Midbrain (tissue), 1 donor: ENCODE measurements around the gene C1QL3.

Experiments used
- DNase-seq: peaks from one replicate; lab custom pipeline; 2025; lab: John Stamatoyannopoulos, UW

C1QL3 gene

DNA sequence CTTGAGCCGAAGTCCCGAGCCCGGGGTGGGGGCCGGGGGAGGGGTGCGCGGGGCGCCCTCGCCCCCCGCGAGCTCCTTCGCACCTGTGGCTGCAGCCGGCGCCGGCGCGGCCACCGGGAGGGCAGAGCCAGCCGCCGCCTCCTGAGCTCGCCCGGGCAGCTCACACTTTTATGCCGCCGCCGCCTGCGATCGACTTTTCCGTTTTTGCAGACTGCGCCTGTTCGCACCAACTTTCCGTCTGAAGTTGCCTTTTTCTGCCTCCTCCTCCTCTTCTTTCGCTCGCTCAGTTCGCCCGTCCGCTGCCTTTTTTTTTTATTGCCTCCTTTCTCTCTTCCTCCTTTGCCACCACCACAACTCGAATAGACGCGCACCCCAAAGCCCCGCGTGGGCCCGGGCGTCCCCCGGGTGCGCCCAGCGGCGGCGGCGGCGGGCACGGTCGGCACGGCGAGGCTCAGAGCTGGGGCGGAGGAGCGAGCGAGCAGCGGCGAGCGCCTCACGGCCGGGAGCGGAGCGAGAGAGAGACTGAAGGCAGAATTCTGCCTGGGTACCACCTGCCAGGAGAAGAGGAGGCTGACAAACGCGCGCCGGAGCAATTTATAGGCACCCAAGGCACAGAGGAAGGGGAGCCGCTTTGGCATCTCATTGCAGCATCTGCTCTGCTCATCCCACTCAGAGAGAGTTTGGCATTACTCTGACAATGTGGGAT, at the start of gene C1QL3:
C1QL3 (minus strand) TSS at position 569 of the 706 bp plus-strand sequence. CDS start 814 bp downstream, outside the sequence.
- no peak for DNase-seq

DNA sequence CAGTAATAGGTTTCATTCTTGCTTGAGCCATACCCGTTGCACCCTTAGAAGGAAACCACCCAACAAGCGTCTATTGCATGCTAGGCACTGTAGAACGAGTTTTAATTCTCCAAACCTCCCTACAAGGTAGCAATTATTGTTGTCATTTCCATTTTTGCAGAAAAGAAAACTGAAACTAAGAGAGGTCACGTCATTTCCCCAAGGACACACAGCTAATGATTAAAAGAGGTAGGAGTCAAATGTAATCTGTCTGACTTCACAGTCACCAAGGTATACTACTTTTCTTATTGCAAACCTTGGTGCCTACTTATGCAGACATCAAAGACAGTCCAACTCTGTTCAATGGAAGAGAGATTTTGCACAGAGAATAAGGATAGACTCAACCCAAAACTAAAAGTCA, 49.1 kb upstream of the C1QL3 start:
- no peak for DNase-seq

DNA sequence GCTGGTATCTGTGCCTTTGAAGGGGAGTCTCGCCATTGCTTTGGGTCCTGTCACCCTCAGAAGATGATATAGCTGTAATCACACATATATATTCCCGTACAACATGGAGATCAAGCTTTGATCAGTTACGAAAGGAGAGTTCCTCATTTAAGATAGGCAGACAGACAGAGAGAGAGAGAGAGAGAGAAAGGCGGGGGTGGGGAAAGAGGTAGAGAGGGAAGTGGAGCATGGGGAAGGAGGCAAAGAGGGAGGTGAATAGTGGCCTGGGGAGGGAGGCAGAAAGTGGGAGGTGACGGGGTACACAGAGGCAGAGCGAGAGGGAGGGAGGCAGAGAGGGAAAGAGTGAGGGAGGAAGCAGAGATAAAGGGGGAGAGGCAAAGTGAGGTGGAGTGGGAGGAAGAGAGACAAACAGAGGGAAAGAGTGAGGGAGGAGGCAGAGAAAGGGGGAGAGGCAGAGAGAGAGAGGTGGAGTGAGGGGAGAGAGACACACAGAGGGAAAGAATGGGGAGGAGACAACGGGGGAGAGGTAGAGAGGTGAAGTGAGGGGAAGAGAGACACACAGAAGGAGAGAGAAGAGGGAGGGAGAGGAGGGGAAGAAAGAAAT, 44.6 kb upstream of the C1QL3 start:
- no peak for DNase-seq

DNA sequence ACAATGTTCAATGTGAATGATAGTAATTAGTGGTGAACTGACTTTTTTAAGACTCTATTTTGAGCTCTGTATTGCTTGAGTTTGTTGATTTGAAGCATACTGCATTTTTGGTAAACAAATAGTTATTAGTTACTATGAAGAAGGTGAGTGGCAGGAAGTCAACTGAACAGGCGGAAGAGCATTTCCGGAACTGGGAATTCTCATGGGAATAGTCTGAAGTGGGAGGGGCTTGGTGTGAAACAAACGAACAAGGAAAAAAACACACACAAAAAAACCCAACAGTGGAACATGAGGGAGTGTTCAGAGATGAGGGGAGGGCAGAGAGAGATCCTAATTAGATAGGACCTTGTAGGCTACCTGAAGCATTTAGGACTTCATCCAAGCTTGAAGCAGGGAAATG, 43.9 kb upstream of the C1QL3 start:
- no peak for DNase-seq

DNA sequence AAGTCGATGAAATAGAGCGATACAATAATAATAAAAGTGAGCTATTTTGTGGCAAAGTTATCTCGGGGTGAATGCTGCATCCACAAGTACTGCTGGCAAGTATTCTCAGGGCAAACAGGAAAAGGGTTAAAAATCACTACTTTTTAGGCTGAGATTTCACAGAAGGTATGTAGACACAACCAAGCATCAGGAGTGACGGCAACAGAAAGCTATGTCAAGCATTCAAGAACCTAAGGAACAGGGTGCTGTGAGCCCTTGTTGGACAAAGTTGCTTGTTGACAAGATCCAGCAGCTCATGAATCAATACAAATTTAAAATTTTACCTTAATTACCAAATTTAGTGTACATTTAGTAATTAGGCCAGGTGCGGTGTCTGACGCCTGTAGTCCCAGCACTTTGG, 41.2 kb upstream of the C1QL3 start:
- DNase-seq = no peak

DNA sequence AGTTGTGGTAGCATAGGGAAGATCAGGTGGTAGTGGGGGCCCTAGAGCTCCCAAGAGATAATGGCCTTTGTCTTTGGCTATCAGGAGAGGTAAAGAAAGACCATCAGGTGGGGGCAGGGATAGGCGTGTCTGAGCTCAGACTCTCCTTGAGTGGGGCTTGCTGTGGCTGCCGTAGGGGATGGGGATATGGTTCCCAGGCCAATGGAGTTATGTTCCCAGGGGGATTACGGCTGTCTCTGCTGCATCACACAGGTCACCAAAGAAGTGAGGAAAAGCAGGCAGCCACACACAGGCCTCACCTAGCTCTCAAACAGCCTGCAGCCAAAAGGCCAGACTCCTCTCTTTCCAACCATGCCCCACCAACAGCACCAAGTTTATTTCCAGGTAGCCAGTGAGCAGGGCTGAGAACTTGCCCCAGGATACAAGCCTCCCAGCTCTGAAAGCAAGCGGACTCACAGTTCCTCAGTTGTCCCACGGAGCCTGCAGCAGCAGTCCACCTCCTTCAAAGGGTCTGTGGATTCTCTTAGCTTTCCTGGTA, 37.6 kb upstream of the C1QL3 start:
- DNase-seq = no peak

DNA sequence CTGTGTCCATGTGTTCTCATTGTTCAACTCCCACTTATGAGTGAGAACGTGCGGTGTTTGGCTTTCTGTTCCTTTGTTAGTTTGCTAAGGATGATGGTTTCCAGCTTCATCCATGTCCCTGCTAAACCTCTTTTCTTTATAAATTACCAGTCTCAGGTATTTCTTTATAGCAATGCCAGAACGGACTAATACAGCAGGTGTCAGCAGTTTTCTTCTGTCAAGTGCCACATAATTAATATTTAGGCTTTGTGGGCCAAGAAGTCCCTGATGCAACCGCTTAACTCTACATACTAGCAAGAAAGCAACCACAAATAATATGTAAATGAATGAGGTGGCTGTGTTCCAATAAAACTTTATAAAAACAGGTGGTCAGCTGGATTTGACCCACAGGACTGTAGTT, 26.3 kb upstream of the C1QL3 start:
- DNase-seq = no peak

DNA sequence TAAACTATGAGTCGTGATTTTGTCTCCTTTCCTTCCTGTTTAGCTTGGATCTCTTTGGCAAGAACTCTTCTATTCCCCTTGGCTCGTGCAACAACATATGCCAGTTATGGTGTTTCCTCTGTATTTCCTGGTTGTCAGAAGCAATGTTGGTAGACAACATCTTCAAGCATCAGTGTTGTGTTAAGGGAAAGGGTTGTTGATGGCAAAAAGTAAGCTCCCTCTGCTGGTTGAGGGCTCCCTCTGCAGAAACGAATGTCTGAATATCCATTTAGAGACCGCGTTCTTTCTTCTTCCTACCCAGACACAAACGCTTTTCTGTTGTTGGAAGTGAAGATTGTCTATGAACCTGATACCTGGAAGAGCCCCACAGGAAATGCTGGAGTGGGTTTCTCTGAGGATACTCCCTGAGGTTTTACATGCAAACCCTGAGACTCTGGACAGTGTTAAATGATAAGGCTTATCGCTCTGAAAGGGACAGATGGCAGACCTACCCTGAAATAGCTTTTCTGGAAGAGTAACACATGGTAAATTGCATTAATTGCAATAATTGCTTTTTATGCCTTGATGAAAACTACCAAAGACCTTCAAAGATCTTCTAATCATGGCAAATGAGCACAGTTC, 23.5 kb upstream of the C1QL3 start:
- DNase-seq = no peak

DNA sequence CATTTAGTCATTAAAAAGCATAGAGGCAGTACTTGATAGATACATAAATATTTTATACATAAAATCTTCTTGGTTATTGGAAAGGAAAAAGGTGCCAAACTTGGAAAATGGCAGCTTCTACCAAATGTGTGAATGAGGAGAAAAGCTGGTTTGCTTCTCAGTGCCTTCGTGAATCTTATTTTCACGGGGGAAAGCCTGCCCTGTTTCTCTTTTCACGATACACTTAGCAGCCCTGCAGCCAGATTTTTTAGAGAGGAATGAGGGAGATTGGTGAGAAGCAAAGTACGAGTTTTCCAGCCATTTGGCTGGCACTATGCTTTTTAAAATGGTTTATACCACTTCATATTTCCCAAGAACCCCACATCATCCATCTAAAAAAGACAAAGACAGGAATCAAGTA, 22.9 kb upstream of the C1QL3 start:
- DNase-seq = no peak

DNA sequence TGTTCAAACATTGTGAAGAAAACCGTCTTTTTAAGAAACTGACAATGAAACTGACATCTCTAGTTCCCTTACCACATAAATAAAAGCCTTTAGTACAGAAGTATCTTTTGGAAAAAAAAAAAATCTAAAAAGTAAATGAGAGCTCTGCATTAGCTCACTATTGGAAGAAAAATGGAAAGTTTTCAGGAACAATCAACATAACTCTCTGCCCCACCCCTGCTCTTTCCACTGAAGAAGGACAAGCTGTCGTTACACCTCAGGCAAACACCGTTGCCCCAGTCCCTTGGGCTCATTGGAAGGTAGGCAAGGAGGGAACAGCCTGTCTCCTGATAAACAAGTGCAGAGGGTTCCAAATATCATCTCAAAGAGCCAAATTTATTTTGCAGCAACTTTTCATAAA, 22.4 kb upstream of the C1QL3 start:
- no peak for DNase-seq

DNA sequence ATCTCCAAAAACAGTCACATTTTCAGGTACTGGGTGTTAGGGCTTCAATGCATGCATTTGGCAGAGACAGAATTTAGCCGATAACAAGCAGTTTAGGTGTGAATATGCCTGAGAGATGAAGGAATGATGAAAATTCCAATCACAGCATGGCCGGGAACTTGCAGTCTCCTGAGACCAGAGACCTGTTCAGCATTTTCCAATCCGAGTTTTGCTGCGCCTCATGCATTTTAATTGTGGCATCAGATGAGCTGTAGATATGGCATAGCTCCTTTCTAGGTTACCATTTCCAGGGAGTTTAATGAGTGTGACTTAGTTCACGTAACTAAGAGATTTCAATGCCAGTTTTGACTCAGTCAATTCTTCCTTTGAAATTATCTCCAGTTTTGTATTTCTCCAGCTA, 14.5 kb upstream of the C1QL3 start:
- DNase-seq = no peak

DNA sequence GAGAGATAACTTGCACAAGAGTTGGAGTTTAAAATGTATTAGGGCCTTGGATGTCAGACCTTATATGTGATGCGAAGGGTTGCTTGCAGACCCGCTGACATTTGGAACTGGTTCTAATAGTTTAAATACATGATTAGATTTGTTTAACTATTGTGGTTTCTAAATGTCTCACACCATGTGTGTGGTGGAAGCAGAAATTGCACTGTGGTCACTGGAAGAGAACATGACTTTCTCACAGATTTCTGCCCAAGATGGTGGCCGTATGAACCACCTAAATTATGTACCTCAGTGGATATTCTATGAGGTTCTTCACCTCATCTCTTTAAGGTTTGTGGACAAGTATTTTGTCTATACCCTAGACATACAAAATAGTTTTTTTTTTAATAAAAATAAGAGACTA, 8.2 kb upstream of the C1QL3 start:
- no peak for DNase-seq

DNA sequence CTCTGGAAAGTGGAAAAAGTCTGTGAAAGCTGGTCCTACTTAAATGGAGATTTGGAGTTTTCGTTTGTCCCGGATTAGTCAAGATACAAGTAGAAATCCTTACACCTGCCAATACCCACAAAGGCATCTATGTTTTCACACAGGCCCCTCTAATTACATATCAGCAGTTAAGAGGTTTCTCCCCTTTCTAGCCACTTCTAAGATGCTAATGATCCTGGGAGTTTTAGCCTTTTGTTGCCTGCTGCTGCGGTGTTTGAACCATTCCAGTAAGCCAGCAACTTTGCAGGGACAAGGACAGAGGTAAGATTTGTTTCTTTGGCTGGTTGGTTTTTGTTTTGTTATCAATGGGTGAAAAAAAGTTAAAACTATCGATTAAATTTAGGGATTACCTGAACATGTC, 5.8 kb upstream of the C1QL3 start:
- no peak for DNase-seq

DNA sequence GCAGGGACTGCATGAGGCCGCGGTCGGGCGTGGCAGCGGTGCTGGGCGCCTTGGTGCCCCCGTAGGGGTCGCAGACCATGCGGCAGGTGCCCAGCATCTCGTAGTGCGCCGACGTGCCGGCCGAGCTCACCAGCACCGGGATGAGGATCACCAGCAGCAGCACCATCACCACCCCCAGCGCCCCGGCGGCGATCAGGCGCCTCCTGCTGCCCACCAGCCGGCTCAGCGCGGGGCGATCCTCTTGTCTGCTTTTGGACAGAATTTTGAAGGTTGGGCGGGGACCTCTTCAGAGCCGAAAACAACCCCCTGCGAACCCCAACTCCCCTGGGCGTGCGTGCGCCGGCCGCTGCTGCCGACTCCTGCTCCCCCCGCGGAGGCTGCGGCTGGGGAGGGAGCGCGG, 779 bp downstream of the C1QL3 start:
- no peak for DNase-seq

DNA sequence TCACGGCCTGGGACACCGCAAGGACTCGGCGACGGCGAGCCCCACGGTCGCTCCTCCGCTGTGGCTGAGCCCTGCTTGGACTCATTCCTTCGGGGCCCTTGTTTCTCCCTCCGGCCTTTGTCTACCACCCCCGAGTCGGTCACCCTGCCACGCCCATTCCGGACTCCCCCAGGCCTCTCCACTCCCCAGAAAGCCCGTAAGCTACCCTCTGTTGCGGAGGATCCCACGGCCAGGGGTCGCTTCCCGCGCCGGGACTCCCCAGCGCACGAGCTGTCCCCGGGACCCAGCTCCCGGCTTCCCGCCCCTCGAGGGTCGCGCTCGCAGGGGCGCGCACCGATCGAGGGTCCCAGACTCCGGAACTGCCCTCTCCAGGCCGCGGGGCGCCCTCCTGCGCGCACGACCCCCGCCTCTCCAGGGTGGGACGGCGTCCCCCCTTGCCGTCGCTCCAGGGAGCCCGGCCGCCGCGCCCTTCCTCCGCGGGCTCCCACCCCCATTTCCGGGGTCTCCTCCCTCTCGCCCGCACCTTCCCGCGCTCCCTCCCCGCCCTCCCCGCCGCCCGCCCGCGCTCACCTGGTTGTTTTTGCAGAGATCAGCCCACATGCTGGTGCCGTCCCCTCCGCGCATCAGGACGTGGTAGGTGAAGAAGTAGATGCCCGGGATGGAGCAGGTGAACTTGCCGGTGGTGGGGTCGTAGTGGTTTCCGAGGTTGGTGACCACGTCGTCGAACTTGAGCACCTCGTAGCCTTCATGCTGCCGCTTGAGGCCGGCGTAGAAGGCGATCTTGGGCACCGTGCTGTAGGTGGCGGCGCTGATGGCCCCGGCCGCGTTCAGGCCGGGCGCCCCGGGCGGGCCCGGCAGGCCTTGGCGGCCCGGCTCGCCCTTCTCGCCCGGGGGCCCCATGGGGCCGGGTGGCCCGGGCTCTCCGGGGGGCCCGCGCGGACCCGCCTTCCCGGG, 1.5 kb downstream of the C1QL3 start:
- DNase-seq = no peak

DNA sequence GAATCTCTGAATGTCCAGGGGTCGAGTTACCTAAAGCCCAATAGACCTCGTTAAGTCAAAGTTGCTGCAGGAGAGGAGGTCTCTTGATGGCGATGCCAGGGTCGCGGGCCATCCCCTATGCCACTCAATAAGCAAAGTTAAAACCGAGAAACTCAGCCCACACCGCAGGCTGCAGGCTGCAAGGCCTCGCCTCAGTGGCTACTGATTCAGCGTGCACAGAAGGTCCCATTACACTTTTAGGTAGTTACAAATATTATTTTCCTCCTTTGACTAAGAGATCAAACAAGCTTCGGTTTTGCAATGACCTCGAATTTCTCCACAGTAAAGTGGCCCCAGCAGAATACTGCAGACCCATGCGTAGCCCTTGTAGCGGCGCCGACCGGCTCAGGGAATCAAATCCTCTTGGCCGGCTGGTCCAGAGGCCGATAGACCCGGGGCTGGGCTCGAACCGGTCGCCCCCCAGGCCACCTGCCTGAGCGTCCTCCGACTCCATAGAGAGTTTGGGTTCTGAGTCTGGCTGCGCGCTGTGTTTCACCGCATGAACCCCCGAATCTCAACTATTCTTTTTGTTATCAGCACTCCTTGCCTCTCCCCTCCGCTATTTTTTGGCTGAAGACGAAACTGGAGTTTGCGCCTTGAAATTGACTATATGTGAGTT, 2.3 kb downstream of the C1QL3 start:
- DNase-seq = no peak

DNA sequence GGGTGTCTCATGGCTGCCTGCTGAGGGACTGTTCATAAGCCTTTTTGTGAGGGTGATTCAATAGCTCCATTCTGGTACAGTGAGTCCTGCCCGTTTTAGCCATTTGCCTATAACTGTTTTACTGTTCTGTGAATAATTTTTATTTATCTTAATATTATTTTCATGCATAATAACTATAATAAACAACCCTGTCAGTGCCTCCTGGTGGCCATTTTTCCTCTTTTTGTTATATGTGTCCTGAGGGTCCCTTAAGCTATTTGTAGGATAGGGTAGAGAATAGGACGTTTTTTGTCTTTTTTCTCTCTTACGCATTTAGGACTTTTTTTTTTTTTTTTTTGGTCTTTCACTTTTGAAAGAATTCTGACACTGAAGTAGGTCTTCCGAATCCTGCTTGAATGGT, 2.9 kb downstream of the C1QL3 start:
- DNase-seq = no peak

DNA sequence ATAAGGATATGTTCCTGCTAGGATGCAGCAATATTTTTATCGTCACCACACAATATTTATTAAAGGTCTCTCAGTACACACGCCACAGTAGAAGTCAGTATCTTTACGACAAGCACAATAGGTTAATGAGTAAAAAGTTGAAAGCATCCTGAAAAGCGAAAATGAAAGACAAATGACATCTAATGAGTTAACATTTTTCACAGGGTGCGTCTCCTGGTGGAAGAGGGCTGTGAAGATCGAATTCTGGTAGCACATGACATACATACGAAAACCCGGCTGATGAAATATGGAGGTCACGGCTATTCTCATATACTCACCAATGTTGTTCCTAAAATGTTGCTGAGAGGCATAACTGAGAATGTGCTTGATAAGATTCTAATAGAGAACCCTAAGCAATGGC, 10.8 kb downstream of the C1QL3 start:
- DNase-seq = no peak

DNA sequence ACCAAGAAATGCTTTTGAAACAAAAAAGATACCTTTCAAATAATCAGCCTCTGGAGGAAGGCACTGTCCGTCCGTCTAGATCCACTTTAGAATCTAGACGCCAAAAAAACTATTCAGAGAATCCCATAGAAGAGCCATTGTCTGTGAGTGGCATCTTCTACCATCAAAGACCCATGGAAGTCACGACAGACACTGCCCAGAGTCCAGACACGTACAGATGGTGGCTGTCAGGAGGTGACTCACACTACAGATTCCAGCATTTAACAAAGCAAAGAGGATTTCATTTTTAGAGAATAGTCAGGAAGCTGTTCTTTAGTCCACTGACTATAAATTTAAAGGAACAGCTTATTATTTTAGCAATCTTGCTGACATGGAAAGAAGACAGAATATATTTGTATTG, 11.7 kb downstream of the C1QL3 start:
- no peak for DNase-seq

DNA sequence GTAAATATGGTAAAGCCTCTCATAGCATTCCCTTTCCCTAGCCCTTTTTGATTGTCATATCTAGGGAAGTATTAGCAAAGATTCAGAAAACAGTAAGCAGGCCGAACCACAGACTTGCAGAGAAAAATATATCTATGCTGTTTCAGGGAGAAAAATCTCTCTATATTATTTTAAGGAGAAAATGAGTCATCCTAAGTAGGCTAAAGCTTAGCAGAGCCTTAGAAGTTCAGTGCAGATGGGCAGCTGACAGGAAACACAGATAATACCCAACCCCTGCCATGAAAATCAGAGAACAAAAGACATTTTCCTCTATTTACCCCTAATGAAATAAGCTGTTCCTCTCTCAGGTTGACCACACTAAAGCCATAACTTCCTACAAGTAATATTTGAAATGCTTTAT, 16.5 kb downstream of the C1QL3 start:
- DNase-seq = no peak

DNA sequence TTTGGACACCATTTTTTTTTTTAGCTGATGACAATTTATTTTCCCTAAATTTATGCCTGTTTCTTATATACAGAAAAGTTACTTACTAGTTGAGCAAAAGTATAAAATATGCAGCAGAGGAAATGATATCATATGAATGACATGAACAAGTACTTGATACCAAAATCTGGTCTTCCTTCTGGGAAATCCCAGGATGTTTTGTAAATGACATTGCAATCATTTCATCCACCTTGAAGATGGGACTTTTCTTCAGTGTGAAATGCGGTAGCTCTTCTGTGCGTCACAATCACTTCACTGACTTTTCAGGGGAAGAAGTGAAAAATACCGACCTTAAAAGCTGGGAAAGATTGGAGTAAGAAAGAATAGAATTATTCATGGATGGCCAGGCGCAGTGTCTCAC, 23.8 kb downstream of the C1QL3 start:
- DNase-seq = no peak
